ENCODE measurements around the gene CACNG5.
"Not testable (repeated sequence)": the region's sequence is repeated elsewhere in the genome, so short reads cannot be mapped to it uniquely, and the experiment has no call there.

The CACNG5 gene

DNA sequence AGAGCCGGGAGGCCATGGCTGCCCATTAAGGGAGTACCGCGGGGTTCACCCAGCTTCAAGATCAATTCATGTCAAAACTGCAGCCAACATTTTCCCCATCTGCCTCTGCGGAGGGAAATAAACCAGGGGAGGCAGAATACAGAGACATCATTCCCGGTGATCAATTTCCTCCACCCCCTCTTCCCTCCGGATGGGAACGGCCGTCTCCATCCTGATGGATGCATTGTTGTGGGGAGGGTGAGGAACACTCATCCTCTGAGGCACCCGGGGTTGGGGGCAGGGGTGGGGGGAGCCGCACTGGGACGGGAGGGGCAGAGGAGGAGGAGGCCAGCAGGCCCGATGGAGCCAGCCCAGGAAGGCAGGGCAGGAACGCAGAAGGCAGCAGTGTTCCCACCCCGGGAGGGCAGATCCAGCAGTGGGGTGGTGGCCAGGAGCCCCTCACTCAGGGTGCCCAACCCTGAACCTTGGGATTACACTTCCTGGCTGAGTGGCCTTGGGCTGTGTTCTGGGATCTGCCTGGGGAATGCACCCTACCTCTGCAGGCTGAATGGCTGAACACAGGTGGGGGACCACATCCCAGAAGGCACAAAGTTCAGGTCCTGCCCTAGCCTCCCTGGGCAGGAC lies 14.2 kb downstream of the CACNG5 start:
- DNase-seq (ENCODE audit: low spot score), result no peak

DNA sequence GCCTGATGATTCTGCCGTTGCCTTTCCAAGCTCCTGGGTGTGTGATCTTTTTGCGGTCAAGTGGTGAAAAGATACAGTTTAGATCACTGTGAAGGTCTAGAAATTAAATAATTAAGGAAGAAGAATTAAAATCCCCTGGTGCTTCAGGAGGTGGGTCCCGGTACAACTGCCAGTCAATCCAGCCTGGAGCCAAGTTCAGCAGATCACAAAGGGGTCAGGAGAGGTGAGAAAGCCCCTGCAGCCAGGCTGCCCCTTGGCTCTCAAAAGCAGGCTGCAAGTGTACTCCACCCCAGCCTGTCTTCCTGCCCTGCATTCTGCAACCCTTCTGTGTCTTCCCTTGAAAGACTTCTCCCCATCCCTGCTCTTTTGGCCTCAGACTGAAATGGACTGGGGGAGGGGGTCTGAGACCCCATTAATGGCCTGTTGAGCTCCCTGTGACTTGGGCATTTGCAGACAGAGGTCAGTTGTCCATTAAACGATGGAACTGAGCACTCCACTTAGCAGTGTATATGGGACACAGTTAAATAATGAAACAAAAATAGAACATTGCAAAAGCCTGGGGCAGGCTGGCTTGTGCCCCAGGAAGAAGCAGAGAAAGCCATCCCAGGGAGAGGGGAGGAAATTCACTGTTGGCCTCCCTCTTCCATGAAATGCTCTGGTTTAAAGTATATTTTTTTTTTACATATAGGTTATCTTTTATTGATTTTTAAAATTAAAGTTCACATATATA lies 15.1 kb downstream of the CACNG5 start:
- DNase-seq (ENCODE audit: low spot score), result no peak

DNA sequence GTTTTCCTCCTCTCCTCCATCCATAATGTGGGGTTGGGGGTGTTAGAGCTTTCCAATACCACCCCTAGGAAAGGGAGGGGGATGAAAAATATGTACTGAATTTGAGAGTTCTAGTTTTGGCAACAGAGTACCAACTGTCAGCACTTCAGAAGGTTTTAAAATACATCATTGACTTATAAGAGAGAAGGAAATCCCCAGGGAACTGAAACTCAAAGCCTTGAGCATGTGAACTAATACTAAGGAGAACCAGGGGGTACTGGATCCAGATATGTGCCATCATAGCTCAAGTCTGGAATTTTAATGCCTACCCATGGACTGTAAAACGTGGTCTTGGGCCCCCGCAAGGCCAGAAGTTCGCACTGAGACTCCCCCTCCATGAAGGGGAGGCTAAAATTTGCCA lies 15.8 kb downstream of the CACNG5 start:
- DNase-seq (ENCODE audit: low spot score), result no peak

DNA sequence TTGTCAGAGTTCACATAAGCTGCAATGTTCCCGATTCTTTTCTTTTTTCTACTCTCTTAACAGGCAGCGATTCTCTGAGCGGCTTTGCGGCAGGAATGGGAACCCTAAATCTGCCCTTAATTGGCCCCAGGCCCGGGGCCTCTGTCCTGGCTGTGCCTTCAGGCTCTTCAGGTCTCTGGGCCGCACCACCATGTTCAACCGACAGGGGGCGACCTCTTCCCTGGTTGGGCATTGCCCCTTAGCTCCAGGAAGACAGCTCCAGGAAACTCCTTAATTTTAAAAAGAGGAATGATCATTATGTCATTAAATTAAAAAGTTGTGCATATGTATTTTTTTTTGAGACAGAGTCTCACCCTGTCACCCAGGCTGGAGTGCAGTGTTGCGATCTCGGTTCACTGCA lies 20.3 kb downstream of the CACNG5 start:
- DNase-seq (ENCODE audit: low spot score), result no peak

DNA sequence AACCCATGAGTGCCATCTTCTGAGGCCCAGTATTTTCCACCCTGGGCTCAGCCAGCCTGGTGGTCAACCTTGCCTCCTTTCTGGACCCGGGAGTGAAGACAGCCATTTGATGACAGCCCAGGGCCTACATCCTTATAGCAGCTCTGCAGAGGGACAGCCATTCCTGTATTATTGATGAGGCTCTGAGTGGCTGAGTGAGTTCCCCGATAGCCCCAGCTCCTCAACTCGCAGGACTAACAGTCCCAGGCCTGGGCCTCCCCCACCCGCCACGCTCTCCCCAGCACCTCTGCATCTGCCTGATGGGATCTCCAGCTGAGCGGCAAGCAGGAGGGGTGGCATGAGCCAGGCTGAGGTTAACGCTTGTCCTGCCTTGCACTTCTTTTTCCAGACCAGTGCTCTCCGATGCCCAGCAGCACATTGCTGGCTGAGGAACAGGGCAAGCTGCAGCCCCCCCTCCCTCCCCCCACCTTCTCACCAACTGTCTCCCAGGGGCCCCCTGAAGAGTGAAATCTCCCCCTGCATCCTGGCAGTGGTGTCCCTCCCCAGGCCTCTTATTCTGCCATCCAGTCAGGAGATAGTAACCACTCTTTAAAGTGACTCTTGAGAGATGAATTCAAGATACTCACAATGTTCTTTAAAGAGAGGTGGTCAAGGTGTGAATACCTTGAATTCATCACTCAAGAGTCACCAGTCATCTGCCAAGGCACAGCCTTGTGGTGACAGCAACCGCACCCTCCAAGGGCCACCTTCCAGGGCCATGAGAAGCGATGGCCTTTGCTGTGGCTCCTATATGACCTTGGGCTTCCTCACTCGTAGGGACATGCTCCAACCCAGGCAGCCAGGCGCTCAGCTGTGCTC lies 23.5 kb downstream of the CACNG5 start:
- no peak for DNase-seq (ENCODE audit: low spot score)

DNA sequence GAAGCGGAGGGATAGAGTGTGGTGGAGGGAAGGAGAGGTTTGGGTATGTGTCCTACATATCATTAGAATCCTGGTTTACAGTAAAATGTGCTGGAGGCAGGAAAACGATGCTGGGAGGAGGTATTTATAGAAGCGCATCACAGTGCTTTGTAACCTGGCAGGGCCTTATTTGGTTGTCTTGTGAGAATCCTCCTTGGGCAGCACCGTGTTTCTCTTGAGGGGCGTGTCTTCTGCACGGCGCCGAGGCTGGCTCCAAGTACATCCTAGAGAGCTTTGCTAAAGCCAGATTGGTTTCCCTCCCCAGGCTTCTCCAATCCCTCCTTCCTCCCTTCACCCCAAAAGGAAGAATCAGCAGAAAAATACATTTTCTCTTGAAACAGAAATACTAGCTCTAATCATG lies 24.4 kb downstream of the CACNG5 start:
- no peak for DNase-seq (ENCODE audit: low spot score)

DNA sequence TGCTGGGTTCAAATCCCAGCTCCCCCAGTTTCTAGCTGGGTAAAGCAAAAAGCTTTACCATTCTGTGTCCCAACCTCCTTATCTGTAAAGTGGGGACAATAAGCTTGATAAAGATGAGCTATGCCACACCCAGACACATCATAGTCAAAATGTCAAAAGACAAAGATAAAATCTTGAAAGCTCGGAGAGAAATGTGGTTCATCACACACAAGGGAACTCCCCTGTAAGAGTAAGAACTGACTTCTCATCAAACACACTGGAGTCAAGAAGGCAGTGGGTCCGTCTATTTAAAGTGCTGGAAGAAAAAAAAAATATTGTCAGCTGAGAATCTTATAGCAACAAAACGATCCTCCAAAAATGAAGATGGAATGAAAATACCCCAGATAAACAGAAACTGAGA lies 25.3 kb downstream of the CACNG5 start:
- DNase-seq (ENCODE audit: low spot score), result no peak

DNA sequence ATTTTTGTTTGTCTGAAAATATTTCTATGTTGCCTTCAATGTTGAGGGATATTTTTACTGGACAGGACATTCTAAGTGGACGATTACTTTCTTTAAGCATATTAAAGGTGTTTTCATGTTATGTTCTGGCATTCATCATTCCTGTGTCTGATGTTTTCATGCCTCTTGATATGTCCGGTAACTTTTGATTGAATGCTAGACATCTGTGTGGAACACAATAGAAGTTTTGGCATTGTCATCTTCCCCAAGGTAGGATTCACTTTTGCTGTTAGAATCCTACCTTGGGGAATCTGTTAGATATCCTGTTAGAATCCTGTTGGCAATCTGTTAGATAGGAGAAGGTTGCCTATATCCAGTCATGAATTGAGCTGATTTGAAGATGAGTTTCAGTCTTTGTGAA lies 28.9 kb downstream of the CACNG5 start:
- no peak for DNase-seq (ENCODE audit: low spot score)

DNA sequence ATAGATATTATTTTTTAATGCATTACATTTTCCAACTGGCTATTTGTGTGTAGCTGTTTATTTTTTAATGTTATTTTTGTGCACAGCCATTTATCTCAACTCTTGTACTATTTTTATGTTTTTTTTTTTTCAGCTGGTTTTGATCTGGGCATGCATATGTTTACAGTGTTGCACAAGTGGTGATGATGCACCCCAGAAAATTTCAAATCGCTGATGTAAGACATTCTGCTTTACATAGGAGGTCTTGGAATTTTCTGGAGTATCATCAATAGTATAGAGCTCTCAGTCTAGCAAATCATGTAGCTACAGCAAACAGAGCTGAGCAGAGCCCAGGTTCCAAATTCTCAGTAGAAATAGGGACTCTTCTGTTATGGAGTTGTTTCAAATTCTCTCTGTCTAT lies 30.2 kb downstream of the CACNG5 start:
- DNase-seq (ENCODE audit: low spot score), result no peak

DNA sequence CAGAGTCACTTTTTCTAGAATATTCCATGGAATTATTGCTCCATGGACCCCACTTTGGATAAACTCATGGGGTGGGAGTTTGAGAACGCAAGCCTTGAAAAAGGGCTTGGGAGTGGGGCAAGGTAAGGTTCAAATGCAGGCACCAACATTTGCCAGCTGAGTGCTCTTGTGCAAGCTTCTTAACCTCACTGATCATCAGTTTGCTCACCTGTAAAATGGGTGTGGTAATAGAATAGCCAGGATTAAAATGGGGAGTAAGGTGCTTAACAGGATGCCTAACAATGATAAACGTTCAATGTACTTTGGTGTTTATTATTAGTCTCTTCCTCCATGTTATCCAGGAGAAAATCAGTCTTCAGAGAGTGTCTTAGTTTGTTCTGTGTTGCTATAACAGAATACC lies 39.0 kb downstream of the CACNG5 start:
- DNase-seq (ENCODE audit: low spot score), result no peak

DNA sequence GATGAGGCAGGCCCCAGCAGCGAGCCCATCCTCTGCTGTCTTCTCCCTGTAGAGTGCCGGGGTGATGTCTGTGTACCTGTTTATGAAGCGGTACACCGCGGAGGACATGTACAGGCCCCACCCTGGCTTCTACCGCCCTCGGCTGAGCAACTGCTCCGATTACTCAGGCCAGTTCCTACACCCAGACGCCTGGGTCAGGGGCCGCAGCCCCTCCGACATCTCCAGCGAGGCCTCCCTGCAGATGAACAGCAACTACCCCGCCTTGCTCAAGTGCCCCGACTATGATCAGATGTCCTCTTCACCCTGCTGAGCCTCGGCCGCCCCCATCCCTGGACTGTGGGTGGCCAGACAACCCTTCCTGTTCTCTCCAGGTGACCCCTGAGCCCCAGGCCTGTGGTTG lies 50.0 kb downstream of the CACNG5 start:
- no peak for DNase-seq (ENCODE audit: low spot score)

DNA sequence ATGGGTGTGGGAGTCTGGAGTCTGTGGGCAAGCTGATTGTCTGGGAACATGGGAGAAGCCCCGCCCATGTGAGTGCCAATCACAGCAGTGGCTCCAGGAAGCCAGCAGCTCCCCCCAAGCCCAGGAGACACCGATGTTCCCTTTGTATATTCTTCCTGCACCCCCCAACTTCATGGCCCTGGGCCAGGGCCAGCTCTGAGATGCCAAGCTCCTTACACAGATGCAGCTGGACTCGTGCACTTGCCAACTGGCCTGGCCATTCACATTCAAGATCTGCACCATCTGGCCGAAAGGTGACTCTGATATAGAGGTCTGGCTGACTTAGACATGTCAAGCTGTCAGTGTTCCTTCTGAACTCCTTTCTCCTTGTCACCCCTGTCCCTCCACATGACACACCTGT lies 50.5 kb downstream of the CACNG5 start:
- no peak for DNase-seq (ENCODE audit: low spot score)

DNA sequence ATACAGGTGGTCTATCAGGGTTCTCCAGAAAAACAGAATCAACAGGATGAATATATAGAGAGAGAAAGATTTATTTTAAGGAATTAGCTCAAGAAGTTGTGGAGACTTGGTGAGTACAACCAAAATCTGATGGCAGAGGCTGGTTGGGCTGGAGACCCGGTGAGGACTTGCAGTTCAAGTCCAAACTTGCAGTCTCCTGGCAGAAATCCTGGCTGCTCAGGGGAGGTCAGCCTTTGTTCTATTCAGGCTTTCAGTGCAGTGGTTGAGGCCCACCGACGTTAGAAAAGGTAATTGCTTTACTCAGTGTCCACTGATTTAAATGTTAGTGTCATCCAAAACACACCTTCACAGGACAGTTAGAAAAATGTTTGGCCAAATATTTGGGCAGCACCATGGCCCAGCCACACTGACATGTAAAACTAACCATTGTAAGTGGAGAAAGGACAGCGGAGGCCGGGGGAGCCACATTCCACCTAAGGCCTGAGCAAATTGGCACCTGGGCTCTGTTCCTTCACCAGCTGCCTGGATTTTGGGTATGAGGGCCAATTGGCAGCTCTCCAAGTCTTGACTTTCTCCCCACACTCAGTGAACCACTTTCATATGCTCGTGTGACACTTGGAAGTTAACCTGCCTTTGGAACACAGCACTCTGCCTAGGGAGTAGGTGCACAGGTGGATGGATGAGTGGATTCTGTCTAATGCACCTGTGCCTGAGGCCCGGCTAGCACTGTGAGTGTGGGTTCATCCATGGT lies 54.7 kb downstream of the CACNG5 start:
- DNase-seq (ENCODE audit: low spot score), result no peak

DNA sequence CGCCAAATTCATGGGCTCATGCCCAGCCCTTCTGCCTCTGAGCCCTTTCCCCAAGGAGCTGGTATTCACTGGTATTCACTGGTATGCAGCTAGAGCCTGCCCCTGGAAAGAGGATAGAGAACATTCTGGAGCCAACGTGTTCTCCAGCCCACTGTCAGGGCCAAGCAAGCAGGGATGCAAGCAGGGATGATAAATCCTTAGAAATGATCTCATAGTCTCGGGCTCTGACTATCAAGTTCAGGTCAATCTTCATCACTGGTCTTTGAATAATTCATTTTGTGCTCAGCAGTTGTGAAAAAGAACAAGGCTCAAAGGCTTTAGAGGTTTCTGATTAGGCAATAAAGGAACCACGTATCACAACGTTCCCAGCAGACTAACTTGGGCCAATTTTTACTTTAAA lies 57.3 kb downstream of the CACNG5 start:
- no peak for DNase-seq (ENCODE audit: low spot score)

DNA sequence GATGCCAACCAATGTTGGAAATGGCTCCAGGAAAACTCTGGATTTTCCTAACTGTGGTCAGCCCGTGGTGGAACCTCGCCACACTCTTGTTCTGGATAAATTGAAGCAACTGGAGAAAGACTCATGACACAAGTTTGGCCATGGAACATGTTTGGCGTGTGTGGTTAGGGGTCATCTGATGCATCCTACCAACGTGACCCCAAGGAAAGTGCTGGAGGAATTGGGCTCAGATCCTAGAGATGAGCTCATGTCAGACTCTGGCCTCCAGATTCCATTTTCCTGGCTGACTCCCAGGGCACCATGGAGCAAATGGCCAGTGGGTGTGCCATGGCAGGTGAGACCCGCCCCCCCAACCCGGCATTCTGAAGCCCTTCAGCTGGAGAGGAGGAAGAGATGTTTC lies 58.5 kb downstream of the CACNG5 start:
- no peak for DNase-seq (ENCODE audit: low spot score)

DNA sequence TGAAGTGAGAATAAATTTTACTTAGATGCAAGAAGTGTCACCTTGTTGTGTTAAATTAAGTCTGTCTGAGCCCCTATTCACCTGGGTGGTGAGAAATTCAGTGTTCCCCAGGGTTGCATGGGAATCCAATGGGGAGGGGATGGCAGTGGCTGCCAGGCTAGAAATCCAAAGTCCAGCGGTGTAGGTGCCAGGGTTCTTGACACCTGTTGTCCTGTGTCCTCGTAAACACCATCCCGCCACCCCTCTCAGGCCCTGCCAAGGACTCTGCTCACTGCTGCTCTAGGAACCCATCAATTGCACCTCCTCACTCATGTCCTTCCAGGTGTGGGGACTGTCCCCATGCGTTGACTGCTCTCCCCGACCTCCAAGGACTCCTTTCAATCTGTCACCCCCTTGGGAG lies 58.9 kb downstream of the CACNG5 start:
- no peak for DNase-seq (ENCODE audit: low spot score)

DNA sequence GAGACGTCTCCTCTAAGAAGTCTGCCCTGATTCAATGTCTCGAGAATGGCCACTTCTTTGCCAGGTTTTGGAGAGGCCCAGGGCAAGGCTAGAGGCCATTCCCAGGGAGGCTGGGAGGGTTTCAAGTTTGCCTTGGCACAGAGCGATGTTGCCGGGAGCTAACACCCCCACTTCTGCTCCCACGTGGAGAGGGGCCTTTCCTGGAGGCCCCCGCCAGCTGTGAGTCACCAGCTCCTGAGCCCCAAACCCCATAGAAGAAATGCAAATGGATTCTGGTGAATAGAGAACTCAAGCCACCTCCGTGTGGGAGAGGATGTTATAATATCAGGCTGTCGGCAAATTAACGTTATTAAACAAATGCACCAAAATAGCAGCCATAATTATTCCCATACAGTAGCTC lies 62.2 kb downstream of the CACNG5 start:
- no peak for DNase-seq (ENCODE audit: low spot score)

DNA sequence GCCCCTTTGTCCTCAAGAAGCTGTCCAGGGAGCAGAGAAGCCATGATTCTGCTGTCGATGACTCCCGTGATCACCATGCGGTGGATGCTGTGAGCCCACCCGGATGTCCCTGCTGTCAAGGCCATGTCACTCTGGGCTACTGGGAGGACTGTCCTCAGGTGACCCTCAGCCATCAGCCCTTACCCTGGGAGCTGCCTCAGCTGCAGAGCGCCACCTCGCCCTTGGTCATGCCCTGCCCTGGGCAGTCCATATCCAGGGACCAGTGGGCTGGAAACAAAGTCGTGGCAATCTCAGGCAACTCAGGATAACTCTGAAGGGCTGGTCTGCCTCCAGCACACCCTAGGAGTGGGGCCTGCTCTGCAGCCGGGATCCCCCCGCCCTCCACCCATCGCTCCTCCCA lies 63.6 kb downstream of the CACNG5 start:
- DNase-seq (ENCODE audit: low spot score), result no peak

DNA sequence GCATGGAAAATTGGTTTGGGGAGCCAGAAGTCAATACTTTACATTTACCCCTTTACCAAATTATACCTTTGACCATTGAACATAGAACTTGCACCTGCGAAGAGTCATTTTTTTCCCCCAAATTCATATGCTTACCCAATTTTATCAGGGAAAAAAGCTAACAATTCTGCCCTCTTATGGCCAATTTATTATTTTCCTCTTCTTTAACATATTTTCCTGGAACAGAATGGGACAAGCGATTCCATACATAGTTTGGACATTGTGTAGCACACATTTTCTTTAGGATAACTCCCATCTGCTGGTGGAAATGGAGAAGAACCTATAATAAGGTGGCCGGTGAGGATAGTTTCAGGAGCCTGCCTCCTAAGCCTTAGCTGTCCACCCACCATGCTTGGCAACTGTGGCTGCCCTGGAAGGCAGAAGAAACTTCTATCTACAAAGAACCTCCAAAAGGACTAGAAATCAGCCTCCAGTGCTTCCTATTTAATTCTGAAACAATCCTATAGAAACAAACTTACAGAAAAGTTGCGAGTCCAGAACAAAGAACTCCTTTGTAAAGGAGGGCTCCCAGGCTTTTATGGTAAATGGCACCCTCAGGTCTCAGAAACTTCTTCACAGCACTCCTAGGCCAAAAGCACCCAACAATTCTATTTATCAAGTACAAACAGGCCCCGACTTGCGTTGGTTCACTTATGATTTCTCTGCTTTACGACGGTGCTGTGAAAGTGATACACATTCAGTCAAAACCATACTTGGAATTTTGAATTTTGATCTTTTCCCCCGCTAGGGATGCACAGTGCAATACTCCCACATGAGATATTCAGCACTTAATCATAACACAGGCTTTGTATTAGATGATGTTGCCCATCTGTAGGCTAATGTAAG lies 65.5 kb downstream of the CACNG5 start:
- DNase-seq (ENCODE audit: low spot score), result peak; percentile 15

DNA sequence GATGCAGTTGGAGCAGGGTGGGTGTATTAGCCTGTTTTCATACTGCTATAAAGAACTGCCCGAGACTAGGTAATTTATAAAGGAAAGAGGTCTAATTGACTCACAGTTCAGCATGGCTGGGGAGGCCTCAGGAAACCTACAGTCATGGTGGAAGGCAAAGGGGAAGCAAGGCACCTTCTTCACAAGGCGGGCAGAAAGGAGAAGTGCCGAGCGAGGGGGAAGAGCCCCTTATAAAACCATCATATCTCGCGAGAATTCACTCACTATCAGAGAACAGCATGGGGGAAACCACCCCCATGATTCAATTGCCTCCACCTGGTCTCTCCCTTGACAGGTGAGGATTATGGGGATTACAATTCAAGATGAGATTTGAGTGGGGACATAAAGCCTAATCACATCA lies 68.4 kb downstream of the CACNG5 start:
- not testable (repeated sequence) for DNase-seq (ENCODE audit: low spot score)

DNA sequence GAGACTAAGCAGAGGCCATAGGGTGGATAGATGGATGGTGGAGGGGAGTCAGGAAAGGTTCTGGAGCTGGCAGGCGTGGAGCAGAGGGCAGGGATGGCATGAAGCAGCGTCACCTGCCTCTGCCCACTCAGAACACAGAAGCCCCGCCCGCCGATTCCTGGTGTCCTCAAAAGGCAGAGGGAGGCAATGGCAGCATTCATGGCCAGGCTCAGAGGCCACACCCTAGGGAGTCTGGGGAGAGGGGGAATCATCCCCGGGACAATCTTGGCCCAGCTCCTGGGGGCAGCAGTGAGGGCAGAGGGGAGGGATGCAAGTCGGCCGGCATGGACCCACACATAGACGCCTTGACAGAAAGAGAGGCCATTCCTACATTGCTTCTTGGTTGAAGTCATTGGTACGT lies 68.9 kb downstream of the CACNG5 start:
- no peak for DNase-seq (ENCODE audit: low spot score)

Measured in kidney capillary endothelial cell (primary cell).